Measurements from ENCODE around the gene NDUFAF5.

Gene NDUFAF5

GRCh38 chr20:13825465-13825864 lies 40.6 kb downstream of the NDUFAF5 start:
- no peak for DNase-seq

DNA sequence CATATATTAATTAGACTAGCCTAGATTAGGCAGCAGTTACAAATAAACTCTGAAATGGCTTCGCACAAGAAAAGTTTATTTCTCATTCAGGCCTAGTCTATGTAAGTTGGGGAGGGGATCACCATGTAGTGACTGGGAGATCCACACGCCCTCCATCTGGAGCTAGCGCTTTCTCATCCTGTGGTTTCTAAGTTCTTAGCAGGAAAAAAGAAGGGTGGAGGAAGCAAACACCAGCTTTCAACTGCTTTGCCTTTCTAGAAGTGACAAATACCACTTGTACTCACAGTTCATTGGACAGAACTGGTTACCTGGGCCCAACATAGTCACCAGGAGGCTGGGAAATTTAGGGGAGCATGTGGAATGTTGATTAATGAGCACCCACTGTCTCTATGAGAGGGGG lies 46.6 kb downstream of the NDUFAF5 start:
- no peak for DNase-seq

- no peak for DNase-seq
Observed at GRCh38 chr20:13838664-13839063, 53.8 kb downstream of the NDUFAF5 start.

- peak; percentile 14 for DNase-seq
Observed at GRCh38 chr20:13839421-13840092, 54.7 kb downstream of the NDUFAF5 start.

DNA sequence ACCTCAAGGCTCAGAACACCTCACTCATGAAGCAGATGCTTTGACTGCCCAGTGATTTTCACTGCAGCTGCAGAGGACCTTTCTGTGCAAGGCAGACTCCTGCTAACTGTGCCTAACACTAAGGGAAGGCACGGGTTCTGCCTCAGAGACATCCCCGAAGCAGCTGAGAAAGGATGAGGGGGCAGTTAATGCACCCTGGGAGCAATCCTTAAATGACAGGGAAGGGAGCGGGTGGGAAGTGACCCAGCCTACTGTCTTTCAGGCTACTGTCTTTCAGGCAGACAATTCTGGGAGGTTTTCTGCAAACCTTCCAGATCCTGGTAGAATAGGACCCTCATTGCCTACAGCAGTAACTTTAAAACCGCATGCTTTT lies 55.3 kb downstream of the NDUFAF5 start:
- no peak for DNase-seq

DNA sequence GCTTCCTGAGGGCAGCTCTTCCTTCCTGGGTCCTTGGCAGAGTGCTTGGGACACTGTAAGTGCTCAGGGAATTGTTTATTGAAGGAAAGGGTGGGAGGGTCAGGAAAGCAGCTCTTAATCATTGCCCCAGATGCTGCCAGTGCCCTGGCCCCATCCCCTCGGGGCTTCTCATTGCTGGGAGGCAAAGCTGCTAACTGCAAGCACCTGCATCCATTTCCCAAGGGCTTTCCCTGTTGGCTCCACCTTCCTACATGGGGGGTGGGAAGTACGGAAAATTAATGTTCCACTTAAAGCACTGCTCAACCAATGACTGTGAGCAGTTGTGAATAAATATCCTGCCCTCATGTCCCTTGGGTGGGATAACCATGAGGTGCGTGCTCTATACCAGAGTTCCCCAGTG lies 56.4 kb downstream of the NDUFAF5 start:
- DNase-seq = no peak

DNA sequence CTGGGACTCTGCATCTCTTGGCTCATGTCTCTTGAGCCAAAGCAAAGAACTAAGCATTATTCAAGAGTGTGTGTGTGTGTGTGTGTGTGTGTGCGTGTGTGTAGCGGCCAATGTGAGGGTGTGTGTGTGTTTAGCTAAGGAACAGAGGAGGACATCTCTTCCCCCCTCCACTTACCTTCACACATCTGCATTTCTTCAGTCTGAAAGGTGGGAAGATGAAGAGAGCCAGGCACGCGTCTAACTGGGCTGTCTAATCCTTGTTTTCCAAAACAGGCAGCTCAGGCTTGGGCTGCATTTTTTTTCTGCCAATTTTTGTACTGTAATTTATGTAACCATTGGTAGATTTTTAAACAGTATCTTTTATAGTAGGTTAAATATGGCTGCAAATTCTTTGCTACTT lies 59.5 kb downstream of the NDUFAF5 start:
- no peak for DNase-seq

DNA sequence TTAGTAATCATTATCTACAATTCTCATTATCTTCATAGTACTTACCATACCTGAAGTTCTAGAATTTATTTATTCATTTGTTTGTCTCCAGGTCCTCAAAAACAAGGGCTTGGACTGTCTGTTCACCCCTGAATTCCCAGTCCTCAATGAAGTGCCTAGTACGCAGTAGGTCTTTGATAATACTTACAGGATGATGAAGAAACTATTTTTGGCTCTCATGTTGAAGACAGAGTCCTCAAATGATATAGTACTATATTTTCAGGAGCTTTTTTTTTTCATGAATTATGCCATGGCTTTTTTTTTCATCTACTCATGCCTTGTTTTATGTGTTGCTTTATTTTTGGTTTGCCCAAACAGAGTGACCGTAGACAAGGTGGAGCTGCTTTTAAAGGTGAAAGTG lies 66.5 kb downstream of the NDUFAF5 start:
- no peak for DNase-seq

DNA sequence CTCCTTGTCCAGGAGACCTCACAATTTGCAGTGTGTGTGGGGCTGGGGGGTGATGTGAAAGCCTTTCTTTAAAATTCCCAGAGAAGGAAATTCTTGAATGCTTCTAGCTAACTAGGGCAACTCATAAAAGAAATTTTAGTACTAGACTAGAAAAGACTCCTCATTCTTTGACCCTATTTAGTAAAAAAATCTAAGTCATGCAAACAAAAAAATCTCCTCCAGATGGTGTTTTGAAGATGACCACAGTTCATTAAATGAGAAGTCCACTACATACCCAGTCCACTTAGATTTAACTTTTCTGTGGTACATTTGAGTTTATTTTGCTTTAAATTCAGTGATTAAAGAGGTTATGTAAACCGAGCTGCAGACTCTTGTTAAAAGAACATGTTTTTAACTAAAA lies 67.5 kb downstream of the NDUFAF5 start:
- no peak for DNase-seq

DNA sequence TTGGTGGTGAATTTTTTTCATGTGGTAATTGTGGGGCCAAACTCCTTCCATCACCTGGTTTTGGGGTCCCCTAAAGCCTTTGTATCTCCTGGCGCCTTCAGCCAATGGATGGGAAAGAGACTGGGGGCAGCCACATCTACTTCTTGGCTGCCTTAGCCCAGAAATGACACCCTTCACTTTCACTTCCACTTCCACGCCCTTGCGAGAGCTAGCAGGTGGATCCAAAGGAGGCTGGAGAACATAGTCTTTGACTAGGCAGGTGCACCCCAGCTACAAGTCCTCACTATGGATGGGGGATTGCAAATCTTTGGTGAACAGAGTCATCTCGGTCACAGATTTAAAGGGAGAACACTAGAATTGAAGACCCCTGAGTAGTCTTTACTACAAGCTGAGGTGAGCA lies 70.8 kb downstream of the NDUFAF5 start:
- DNase-seq = no peak

DNA sequence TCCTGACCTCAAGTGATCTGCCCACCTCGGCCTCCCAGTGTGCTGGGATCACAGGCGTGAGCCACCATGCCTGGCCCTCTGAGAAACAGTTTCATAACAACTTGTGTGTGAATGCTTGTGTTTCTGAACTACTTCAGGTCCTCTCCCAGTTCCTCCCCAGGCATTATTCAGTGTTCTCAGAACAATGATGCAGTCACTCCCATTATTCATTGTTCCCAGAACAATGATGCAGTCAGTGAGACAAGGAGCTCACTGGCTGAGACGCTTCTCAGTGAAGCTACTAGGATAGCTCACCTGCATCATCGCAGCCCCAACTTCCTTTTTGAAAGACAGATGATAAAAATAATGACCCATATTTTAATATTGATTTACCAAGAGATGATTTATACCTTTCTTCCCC lies 71.5 kb downstream of the NDUFAF5 start:
- no peak for DNase-seq

DNA sequence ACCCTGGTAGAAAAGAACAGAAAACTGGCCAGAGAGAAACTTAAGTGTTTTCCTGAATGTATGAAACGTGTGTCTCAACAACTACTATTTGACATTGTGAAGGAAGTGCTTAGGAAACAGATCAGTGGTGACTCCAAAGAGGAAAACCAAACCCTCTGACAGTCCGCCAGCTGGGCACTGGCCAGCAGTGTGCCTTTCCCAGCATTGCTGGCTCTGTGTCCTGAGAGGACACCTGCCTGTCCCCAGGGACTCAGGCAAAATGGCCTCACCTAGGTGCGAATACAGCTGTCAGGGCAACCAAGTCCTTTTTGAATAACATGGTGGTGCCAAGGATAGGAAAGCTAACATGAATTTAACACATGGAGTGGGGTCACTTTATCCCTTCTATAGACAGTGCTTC lies 72.5 kb downstream of the NDUFAF5 start:
- no peak for DNase-seq

DNA sequence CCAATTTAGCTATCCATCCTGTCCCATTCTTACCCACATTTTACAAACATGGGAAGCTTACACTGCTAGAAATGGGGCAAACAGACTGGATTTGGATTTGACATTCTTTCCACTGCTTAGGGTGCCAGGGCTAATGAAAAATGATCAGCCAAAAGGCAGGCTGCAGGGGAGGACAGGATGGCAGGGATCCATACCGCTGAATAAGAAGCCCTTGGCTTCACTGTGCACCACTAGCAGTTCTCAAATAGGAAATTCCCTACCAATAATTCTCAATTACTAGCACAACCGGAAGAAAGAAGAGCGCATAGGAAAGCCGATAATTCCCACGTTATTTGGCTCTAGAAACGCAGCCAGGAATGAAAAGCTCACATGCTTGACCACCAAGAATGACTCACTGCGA lies 73.1 kb downstream of the NDUFAF5 start:
- DNase-seq = no peak

- DNase-seq = no peak
Observed at GRCh38 chr20:13858439-13858838, 73.6 kb downstream of the NDUFAF5 start.

DNA sequence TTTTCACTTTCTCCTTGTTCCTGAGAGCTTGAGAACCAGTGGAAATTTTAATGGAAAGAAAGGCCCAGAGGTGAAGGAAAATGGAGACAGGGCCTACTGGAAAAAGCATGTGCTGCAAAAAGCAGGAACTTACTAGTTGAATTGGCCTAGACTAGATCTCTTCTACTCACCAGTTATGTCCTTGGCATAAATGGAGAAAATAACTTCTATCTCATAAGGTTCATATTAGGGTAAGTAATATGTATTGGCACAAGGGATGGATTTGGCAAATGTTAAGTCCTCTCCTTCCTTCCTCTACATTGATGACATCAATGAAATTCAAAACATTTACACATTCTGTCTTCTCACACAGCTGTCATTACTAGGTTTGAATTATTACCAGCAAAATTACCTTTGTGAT lies 74.0 kb downstream of the NDUFAF5 start:
- no peak for DNase-seq

GRCh38 chr20:13862245-13862644 lies 77.4 kb downstream of the NDUFAF5 start:
- no peak for DNase-seq

- no peak for DNase-seq
Observed at GRCh38 chr20:13863244-13863643, 78.4 kb downstream of the NDUFAF5 start.

DNA sequence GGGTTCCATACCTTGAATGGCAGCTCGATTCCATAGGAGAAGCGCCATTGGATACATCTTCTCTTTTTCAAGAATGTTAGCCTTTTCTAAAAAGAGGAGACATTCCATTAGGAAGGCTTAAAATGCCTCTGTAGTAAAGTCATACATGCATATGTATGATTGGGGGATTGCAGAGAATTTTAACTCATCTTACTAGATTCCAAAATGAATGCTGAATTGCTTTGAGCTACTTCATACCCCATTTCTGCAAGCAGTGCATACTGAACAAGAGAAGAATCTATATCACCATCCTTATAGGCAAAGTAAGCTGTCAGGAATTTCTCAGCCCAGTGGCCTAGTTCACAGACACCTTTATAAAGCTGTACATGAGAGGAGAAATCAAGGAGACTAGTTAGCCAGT lies 80.3 kb downstream of the NDUFAF5 start:
- no peak for DNase-seq

- DNase-seq = no peak
Observed at GRCh38 chr20:13865791-13866351, 81.0 kb downstream of the NDUFAF5 start.

GRCh38 chr20:13868331-13868730 lies 83.5 kb downstream of the NDUFAF5 start:
- no peak for DNase-seq

DNA sequence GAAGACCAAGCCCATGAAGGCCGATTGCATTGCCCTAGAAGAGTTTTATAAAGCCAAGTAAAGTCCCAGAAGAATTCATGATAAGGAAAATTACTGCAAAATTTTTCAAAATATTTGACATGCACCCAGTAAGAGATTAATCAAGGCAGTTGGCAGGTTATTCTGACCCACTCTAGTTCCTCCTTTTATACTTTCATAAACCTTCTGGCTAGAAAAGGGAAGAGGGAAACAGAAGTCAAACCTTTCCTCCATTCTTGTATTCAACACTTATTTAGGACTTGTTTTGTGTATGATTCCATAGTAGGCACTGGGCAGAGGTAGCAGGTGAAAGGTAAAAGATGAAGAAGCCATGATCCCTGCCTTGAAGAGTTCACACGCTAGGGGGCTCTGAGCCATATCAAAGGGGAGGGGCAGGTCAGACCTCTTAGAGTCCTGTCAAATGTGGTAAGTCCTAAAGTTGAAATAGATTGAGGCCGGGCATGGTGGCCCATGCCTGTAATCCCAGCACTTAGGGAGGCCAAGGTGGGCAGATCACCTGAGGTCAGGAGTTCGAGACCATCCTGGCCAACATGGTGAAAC lies 85.4 kb downstream of the NDUFAF5 start:
- no peak for DNase-seq

Measured in retina (tissue), 1 donor.